Heart right ventricle (tissue), 16 donors: ENCODE data around the gene RAB14. TPM values are rescaled to one million over a fixed set of nuclear protein-coding genes. Genes with fewer than 3 reads are reported as not detected.

ENCODE experiments used
- ATAC-seq, 8 donors: fragments of 200-7000 bp; cut with Tn5 transposase; one replicate each; pipeline ENCODE4 v1.9.1; 2020; ENCODE audit warnings: mild to moderate bottlenecking in 8 of 8, moderate library complexity in 8 of 8, moderate number of reproducible peaks in 1 of 8
- DNase-seq, 2 donors: peaks; one replicate each; pipeline ENCODE4 v3.0.0-alpha.2; 2020
- H3K27ac ChIP-seq, 10 donors: fragments of 200-600 bp; sonication (generic) in 2 of 10; one replicate each; pipeline versions ENCODE4 v1.5.0 to v1.8.0; 2020 to 2022; ENCODE audit warnings: mild to moderate bottlenecking in 3 of 10
- H3K27me3 ChIP-seq, 7 donors: fragments of 200-600 bp; one replicate each; pipeline ENCODE4 v1.8.0; 2021 to 2022; ENCODE audit warnings: mild to moderate bottlenecking in 2 of 7
- H3K36me3 ChIP-seq, 9 donors: fragments of 200-600 bp; sonication (generic) in 1 of 9; one replicate each; pipeline versions ENCODE4 v1.5.0 to v1.8.0; 2020 to 2022; ENCODE audit warnings: mild to moderate bottlenecking in 2 of 9
- H3K4me1 ChIP-seq, 9 donors: fragments of 200-600 bp; sonication (generic) in 1 of 9; one replicate each; pipeline versions ENCODE4 v1.5.0 to v1.8.0; 2020 to 2022; ENCODE audit warnings: mild to moderate bottlenecking in 4 of 9
- H3K4me3 ChIP-seq, 10 donors: fragments of 200-600 bp; sonication (generic) in 2 of 10; one replicate each; pipeline versions ENCODE4 v1.5.0 to v1.8.0; 2020 to 2022; ENCODE audit warnings: mild to moderate bottlenecking in 7 of 10, moderate library complexity in 2 of 10
- H3K9me3 ChIP-seq, 11 donors: fragments of 200-600 bp in 10 of 11; sonication (generic) in 2 of 11; one replicate each; pipeline versions ENCODE4 v1.5.0 to v1.8.0; 2013 to 2022; ENCODE audit warnings: mild to moderate bottlenecking in 2 of 11, control low read depth in 1 of 11, moderate library complexity in 1 of 11
- WGBS, 2 donors: extraction: QIAGEN DNeasy Blood & Tissue Kit; methylation state at CpG; one replicate each; pipeline ENCODE4 v1.1.7; 2013; ENCODE audit warnings: inconsistent platforms in 1 of 2; 5-methylcytosine and 5-hydroxymethylcytosine counted together
- intact Hi-C, 10 donors: fragments of 100-400 bp; cut with DNase I; formaldehyde crosslinking; loops; one replicate each; pipeline versions ENCODE4 v1.11.1 to v1.14.2; 2022
- polyA plus RNA-seq, 2 donors: library from polyadenylated mRNA; stranded (reverse); fragments of 200-250 nt; gene quantifications; one replicate each; pipeline ENCODE4 v1.2.3, GENCODE V29; 2013
- total RNA-seq, 10 donors: library from RNA; stranded (reverse); fragmentation: NEBNext Ultra II Directional in 3 of 10; extraction: Animal tissue kit (Norgen Biotek cat#: 25700) in 3 of 10; gene quantifications; one replicate each; pipeline versions ENCODE4 v1.2.1 to v1.2.4, GENCODE V29; 2021 to 2023
- TF ChIP-seq, protein P1 (sequence below), 9 donors: fragments of 200-600 bp; sonication (generic) in 2 of 9; IDR thresholded peaks; one replicate each; pipeline versions ENCODE4 v1.5.0 to v1.8.0; 2021 to 2022; ENCODE audit warnings: antibody characterized with exemption in 9 of 9, mild to moderate bottlenecking in 5 of 9, moderate library complexity in 1 of 9
- donor health status: Arrhythmogenic right ventricular cardiomyopathy.
- donor health status: ischemic (EF 13 %, LVEDD 7.1; RV severe dilation, severe dysfunction).
- donor health status: healthy with polysubstance abuse.
- donor health status: DM: no; HTN: yes; CAD: no.
- donor health status: DM: no; HTN: no; CAD: no.
- donor health status: ischemic (EF 25% LVEDD 6.9; RV normal size, moderate dysfunction).
- donor health status: ischemic (EF 25% LVEDD 5.7; RV mildly dilated, moderate dysfunction).
- donor health status: healthy.
- donor health status: DM: yes; HTN: yes; CAD: no.
- donor health status: Ischemic cardiomyopathy.
- donor health status: ischemic (EF 35%, LVEDD 5.7; RV mildly dilated, moderate dysfunction).
- donor health status: nonischemic (EF 11% LVEDD 7.7; RV severe dilation, severe dysfunction).
- donor health status: DM: yes; HTN: yes; CAD: no.
- donor health status: PGD.
- donor health status: ischemic (EF 29% LVEDD 5.4; RV normal size, mild dysfunction).
- donor health status: nonischemic (EF 23%, LVEDD 6.1; RV moderate dilation, normal function).

RAB14 gene
- total and polyA plus RNA-seq, 12 donors = 17.6 to 60.7 (median 51.5) TPM

GRCh38 chr9:121220996-121221663, 19.5 kb upstream of the RAB14 start:
- WGBS, 2 donors = 75 to 82% methylated on average over 13 of the region's 13 CpGs
- no peaks in the 10 kb centered on the region for H3K36me3 ChIP-seq
- H3K27me3 ChIP-seq = no peaks in the 10 kb centered on the region
- H3K9me3 ChIP-seq = no peaks in the 10 kb centered on the region
- H3K4me1 ChIP-seq = peaks cover 0 to 27% (median 0%) of the 10 kb centered on the region in 9 donors
- DNase-seq (no peak), ATAC-seq (no peak)
- H3K4me3 ChIP-seq = no peak overlapping the region
- intact Hi-C loops = loop anchor here in 5 of 10 donors (2.0 to 10.0 kb wide), 5 partner anchors 46 to 96 kb away; partner anchors contain the start of gene GSN (in 2 of the 5)
- peak overlapping the region in 1 of 10 donors; percentile 40 for H3K27ac ChIP-seq
- TF ChIP-seq, protein P1, sequence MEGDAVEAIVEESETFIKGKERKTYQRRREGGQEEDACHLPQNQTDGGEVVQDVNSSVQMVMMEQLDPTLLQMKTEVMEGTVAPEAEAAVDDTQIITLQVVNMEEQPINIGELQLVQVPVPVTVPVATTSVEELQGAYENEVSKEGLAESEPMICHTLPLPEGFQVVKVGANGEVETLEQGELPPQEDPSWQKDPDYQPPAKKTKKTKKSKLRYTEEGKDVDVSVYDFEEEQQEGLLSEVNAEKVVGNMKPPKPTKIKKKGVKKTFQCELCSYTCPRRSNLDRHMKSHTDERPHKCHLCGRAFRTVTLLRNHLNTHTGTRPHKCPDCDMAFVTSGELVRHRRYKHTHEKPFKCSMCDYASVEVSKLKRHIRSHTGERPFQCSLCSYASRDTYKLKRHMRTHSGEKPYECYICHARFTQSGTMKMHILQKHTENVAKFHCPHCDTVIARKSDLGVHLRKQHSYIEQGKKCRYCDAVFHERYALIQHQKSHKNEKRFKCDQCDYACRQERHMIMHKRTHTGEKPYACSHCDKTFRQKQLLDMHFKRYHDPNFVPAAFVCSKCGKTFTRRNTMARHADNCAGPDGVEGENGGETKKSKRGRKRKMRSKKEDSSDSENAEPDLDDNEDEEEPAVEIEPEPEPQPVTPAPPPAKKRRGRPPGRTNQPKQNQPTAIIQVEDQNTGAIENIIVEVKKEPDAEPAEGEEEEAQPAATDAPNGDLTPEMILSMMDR (IDR thresholded peaks at IDR 0.05) = no peak

GRCh38 chr9:121219530-121219929, 17.9 kb upstream of the RAB14 start:
- 95% methylated on average over 3 of the region's 3 CpGs for WGBS, 2 donors
- TF ChIP-seq, protein P1 (IDR thresholded peaks at IDR 0.05) = no peak
- no peak overlapping the region for H3K4me3 ChIP-seq
- peaks cover 0 to 29% (median 0%) of the 10 kb centered on the region in 9 donors for H3K4me1 ChIP-seq
- no peaks in the 10 kb centered on the region for H3K36me3 ChIP-seq
- intact Hi-C loops = loop anchor here in 2 of 10 donors (5.0 to 10.0 kb wide), 2 partner anchors 93 to 95 kb away; no protein-coding TSS in a partner anchor
- H3K9me3 ChIP-seq = no peaks in the 10 kb centered on the region
- H3K27me3 ChIP-seq = no peaks in the 10 kb centered on the region
- no peak for DNase-seq
- H3K27ac ChIP-seq = no peak overlapping the region
- ATAC-seq = no peak

- intact Hi-C loops = loop anchor here in 2 of 10 donors (5.0 to 10.0 kb wide), 2 partner anchors 94 to 96 kb away; no protein-coding TSS in a partner anchor
- Histone ChIP-seq H3K9me3 (no peaks in the 10 kb centered on the region), H3K4me1 (peaks cover 0 to 29% (median 0%) of the 10 kb centered on the region in 9 donors), H3K27me3 (no peaks in the 10 kb centered on the region), H3K36me3 (no peaks in the 10 kb centered on the region), H3K4me3 (no peak overlapping the region), H3K27ac (no peak overlapping the region)
- TF ChIP-seq, protein P1 (IDR thresholded peaks at IDR 0.05) = no peak
- 96 to 97% methylated on average over 8 of the region's 8 CpGs for WGBS, 2 donors
- ATAC-seq = no peak
- DNase-seq = no peak
Observed at GRCh38 chr9:121218357-121219027, 16.8 kb upstream of the RAB14 start.

DNA sequence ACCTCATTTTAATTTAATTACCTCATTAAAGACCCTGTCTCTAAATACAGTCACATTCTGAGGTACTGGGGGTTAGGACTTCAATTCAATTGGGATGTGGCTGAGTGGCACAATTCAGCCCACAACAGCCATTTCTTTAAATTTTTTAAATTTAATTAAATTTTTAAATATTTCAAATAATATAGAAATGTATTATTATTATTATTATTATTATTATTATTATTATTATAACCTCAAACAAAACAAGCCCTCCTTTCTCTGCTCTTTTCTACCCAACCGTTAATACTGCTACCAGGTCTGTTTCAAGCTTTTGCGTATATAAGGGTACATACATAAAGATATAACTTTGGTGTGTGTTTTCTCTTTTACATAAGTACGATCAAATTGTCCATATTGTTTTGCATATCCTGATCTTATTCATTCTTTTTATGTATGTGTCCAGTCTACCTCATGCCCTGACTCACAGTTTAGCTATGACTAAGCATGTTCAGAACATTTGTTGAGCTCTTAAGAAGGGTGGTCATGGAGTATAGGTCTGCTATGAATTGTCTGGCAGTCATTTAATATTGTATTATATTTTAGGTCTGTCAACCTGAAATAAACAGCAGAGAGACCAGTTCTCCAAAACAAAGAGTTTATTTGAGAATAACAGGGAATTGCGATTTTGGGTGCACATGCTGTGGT, 16.1 kb upstream of the RAB14 start:
- H3K27ac ChIP-seq = no peak overlapping the region
- H3K4me3 ChIP-seq = no peak overlapping the region
- intact Hi-C loops = loop anchor here in 2 of 10 donors (5.0 to 10.0 kb wide), 2 partner anchors 95 to 97 kb away; no protein-coding TSS in a partner anchor
- DNase-seq = no peak
- ATAC-seq = no peak
- H3K9me3 ChIP-seq = no peaks in the 10 kb centered on the region
- TF ChIP-seq, protein P1 (IDR thresholded peaks at IDR 0.05) = no peak
- peaks cover 0 to 34% (median 4%) of the 10 kb centered on the region in 9 donors for H3K4me1 ChIP-seq
- H3K36me3 ChIP-seq = no peaks in the 10 kb centered on the region
- 95 to 96% methylated on average over 4 of the region's 4 CpGs for WGBS, 2 donors
- H3K27me3 ChIP-seq = no peaks in the 10 kb centered on the region
